Natural killer cell (primary cell): ENCODE results near the gene ARL3. TPM values are rescaled to one million over a fixed set of nuclear protein-coding genes. Genes with fewer than 3 reads are reported as not detected.

Experiments used
- ATAC-seq, 3 donors: fragments of 150-1000 bp in 2 of 3; fragments of 200-7000 bp in 1 of 3; cut with Tn5 transposase; 1 replicate in 1 of 3; 2 replicates in 2 of 3; pipeline ENCODE4 v1.10.0; 2021; ENCODE audit warnings: mild to moderate bottlenecking in 2 of 3, moderate library complexity in 2 of 3
- DNase-seq, 2 donors: peaks; one replicate each; pipeline versions ENCODE4 v3.0.0 to v3.0.0-alpha.2; 2013 to 2021; ENCODE audit warnings: mixed read lengths in 1 of 2
- H3K27ac ChIP-seq: one replicate; pipeline ENCODE4 v1.5.1; 2013; ENCODE audit warnings: mild to moderate bottlenecking, low read length
- H3K27me3 ChIP-seq: one replicate; pipeline ENCODE4 v1.6.1; 2013; ENCODE audit warnings: low read length; ENCODE audit not compliant: control insufficient read depth, insufficient read depth
- H3K36me3 ChIP-seq: one replicate; pipeline ENCODE4 v1.6.1; 2013; ENCODE audit warnings: low read length; ENCODE audit not compliant: control insufficient read depth, insufficient read depth
- H3K4me1 ChIP-seq: one replicate; pipeline ENCODE4 v1.6.1; 2013; ENCODE audit warnings: low read length; ENCODE audit not compliant: control insufficient read depth, insufficient read depth
- H3K4me3 ChIP-seq: one replicate; pipeline ENCODE4 v1.5.1; 2013; ENCODE audit warnings: low read length
- H3K9me3 ChIP-seq: one replicate; pipeline ENCODE4 v1.6.1; 2013; ENCODE audit warnings: low read length; ENCODE audit not compliant: control insufficient read depth, insufficient read depth
- H3K27ac Mint-ChIP-seq, 2 donors: one replicate each; pipeline ENCODE4 v1.8.0; 2022; ENCODE audit warnings: mild to moderate bottlenecking in 2 of 2, mixed read lengths in 2 of 2, moderate library complexity in 1 of 2
- H3K27me3 Mint-ChIP-seq, 2 donors: one replicate each; pipeline ENCODE4 v1.8.0; 2022; ENCODE audit warnings: low read depth in 2 of 2, mixed read lengths in 2 of 2
- H3K36me3 Mint-ChIP-seq: one replicate; pipeline ENCODE4 v1.8.0; 2022; ENCODE audit warnings: mixed read lengths
- H3K4me1 Mint-ChIP-seq, 2 donors: one replicate each; pipeline ENCODE4 v1.8.0; 2022; ENCODE audit warnings: mixed read lengths in 2 of 2
- H3K4me3 Mint-ChIP-seq: one replicate; pipeline ENCODE4 v1.8.0; 2022; ENCODE audit warnings: mild to moderate bottlenecking, moderate library complexity, mixed read lengths
- H3K9me3 Mint-ChIP-seq, 2 donors: one replicate each; pipeline ENCODE4 v1.8.0; 2022; ENCODE audit warnings: mixed read lengths in 2 of 2
- whole genome bisulfite sequencing: methylation state at CpG from one replicate; pipeline ENCODE4 v1.1.7; 2013; ENCODE audit warnings: missing lambda C conversion rate; ENCODE audit not compliant: insufficient coverage; 5-methylcytosine and 5-hydroxymethylcytosine counted together
- intact Hi-C: fragments of 100-400 bp; cut with micrococcal nuclease; formaldehyde crosslinking; loops from one replicate; pipeline ENCODE4 v1.14.2; 2022
- total RNA-seq, 4 donors: library from RNA; stranded (reverse); fragments of 120-200 nt in 1 of 4; gene quantifications; one replicate each; pipeline versions ENCODE4 v1.2.3 to v1.2.4, GENCODE V29; 2013 to 2022
- TF ChIP-seq, protein P1 (sequence below): fragments of 200-600 bp; IDR thresholded peaks from one replicate; pipeline ENCODE4 v1.8.0; 2022; ENCODE audit warnings: antibody characterized with exemption

Gene ARL3
- total RNA-seq, 3 donors from 2014 or later (not counting 1 experiment from before 2014, with no cell fraction given), result 1.4 to 1.7 (median 1.5) TPM

DNA sequence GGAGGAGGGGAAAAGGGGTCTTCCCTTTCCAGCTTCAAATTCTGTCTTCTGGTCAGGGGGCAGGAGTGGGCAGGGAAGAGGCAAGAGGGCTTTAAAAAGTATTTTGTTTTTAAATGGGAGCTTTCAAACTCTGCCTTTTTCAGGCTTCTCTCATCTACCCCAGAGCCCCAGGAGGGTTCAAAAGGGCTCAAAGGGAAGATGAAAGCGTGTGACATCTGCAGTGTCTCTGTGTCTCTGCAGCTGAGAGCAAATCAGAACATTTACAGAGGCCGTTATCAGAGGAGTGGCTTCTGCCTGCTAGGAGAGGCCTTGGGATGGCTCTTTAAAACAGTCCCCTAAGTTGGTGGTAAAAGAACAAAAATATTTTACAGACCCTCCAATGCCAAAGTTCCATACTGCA lies 39.6 kb downstream of the ARL3 start:
- intact Hi-C loops, result loop anchor here (2.0 kb wide), 2 partner anchors 14 to 28 kb away; no protein-coding TSS in a partner anchor
- peak in 2 of 3 donors; percentile 13 to 16 for ATAC-seq
- H3K4me1 ChIP-seq, result peaks cover 53% of the 10 kb centered on the region
- no peaks in the 10 kb centered on the region for H3K27me3 ChIP-seq
- peak overlapping the region; percentile 77 for H3K27ac ChIP-seq
- Mint-ChIP-seq H3K27ac (peak overlapping the region; percentile 85), H3K4me3 (peak overlapping the region; percentile 72), H3K4me1 (peaks cover 34 to 45% of the 10 kb centered on the region in 2 donors), H3K9me3 (no peaks in the 10 kb centered on the region), H3K36me3 (no peaks in the 10 kb centered on the region), H3K27me3 (no peaks in the 10 kb centered on the region)
- H3K4me3 ChIP-seq, result peak overlapping the region; percentile 25
- peak in 1 of 2 donors; percentile 66 for DNase-seq
- H3K36me3 ChIP-seq, result no peaks in the 10 kb centered on the region
- TF ChIP-seq, protein P1, sequence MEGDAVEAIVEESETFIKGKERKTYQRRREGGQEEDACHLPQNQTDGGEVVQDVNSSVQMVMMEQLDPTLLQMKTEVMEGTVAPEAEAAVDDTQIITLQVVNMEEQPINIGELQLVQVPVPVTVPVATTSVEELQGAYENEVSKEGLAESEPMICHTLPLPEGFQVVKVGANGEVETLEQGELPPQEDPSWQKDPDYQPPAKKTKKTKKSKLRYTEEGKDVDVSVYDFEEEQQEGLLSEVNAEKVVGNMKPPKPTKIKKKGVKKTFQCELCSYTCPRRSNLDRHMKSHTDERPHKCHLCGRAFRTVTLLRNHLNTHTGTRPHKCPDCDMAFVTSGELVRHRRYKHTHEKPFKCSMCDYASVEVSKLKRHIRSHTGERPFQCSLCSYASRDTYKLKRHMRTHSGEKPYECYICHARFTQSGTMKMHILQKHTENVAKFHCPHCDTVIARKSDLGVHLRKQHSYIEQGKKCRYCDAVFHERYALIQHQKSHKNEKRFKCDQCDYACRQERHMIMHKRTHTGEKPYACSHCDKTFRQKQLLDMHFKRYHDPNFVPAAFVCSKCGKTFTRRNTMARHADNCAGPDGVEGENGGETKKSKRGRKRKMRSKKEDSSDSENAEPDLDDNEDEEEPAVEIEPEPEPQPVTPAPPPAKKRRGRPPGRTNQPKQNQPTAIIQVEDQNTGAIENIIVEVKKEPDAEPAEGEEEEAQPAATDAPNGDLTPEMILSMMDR, result no peak
- no peaks in the 10 kb centered on the region for H3K9me3 ChIP-seq
- WGBS, result 26% methylated on average over 2 of the region's 2 CpGs

DNA sequence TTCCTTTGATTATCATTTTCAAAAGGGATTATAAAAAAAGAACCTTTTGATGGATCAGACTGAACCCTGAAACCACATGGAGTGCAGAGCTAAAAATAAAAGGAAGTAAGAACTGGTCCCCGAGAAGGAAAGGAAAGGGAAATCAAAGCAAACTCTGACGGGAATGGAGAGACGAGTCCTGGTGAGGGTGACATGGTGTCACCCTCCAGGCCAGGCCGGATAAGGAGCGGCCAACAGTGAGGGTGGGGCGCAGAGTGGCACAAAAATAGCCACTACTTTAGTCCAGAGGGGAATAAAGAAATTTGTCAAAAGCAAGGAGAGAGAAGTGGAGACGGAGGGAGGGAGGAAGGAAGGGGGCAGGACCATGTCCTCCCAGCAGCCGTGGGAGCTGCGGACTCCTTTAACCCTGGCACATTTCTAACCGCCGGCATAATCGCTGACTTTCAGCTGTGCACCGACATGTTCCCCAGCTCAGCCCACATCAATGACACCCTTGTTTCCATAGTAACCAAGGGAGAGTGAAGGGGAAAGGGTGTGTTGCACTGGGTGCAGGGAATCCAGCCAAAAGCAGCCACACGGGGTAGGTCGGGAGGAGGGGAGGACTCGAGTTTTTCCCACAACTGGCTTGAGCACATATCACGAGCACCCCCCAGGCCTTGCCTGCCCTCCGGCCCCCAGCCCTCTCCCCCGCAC lies 40.2 kb downstream of the ARL3 start:
- intact Hi-C loops, result loop anchor here (2.0 kb wide), 2 partner anchors 13 to 27 kb away; no protein-coding TSS in a partner anchor

DNA sequence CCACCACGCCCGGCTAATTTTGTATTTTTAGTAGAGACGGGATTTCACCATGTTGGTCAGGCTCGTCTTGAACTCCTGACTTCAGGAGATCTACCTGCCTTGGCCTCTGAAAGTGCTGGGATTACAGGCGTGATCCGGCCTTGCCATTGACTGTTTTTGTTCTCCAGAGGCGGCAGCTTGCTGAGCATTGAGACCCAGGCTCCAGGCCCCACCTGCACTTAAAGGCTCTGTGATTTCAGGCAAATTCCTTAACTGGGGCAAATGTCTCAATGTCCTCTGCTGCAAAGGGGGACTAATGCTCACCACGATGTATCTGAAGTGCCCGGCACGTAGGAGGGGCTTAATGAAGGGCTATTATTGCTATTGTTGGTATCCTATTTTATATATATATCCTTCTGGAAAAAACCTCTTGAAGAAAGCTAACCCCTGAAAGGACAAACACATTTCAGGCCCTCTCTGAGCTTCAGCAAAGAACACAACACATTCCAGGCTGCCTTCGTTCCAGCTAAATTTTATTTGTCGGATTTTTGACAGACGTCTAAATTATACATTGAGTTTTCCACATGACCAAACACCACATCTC lies 40.9 kb downstream of the ARL3 start:
- no peak overlapping the region for H3K4me3 ChIP-seq
- peaks cover 48% of the 10 kb centered on the region for H3K4me1 ChIP-seq
- 87% methylated on average over 11 of the region's 13 CpGs for WGBS

More for the DNA sequence above, 40.2 kb downstream of the ARL3 start:
- H3K36me3 Mint-ChIP-seq, result no peaks in the 10 kb centered on the region
- H3K27ac Mint-ChIP-seq, result peak overlapping the region; percentile 85
- no peaks in the 10 kb centered on the region for H3K27me3 Mint-ChIP-seq
- peak overlapping the region; percentile 77 for H3K27ac ChIP-seq
- peak overlapping the region; percentile 25 for H3K4me3 ChIP-seq
- DNase-seq (peak; percentile 41 to 91), ATAC-seq (peak; percentile 77 to 86 (median 85))
- TF ChIP-seq, protein P1, result no peak
- H3K4me1 ChIP-seq, result peaks cover 52% of the 10 kb centered on the region
- H3K4me1 Mint-ChIP-seq, result peaks cover 33 to 43% of the 10 kb centered on the region in 2 donors
- no peaks in the 10 kb centered on the region for H3K27me3 ChIP-seq
- H3K9me3 ChIP-seq, result no peaks in the 10 kb centered on the region
- peak overlapping the region; percentile 91 for H3K4me3 Mint-ChIP-seq
- no peaks in the 10 kb centered on the region for H3K36me3 ChIP-seq
- H3K9me3 Mint-ChIP-seq, result no peaks in the 10 kb centered on the region
- 7% methylated on average over 17 of the region's 19 CpGs for WGBS

More for the DNA sequence above, 40.9 kb downstream of the ARL3 start:
- peak overlapping the region; percentile 77 for H3K27ac ChIP-seq
- Mint-ChIP-seq H3K27ac (peak overlapping the region; percentile 85), H3K9me3 (no peaks in the 10 kb centered on the region), H3K27me3 (no peaks in the 10 kb centered on the region), H3K36me3 (no peaks in the 10 kb centered on the region), H3K4me3 (peak overlapping the region; percentile 91), H3K4me1 (peaks cover 26 to 38% of the 10 kb centered on the region in 2 donors)
- no peak for ATAC-seq
- TF ChIP-seq, protein P1, result no peak
- intact Hi-C loops, result no loop called here
- no peak for DNase-seq
- no peaks in the 10 kb centered on the region for H3K36me3 ChIP-seq
- H3K9me3 ChIP-seq, result no peaks in the 10 kb centered on the region
- H3K27me3 ChIP-seq, result no peaks in the 10 kb centered on the region
